ENCODE results near the gene SLC7A14. TPM values are rescaled to one million over a fixed set of nuclear protein-coding genes. Genes with fewer than 3 reads are reported as not detected.

SLC7A14 gene
- total RNA-seq, 1 experiment from 2014 or later: not detected

DNA sequence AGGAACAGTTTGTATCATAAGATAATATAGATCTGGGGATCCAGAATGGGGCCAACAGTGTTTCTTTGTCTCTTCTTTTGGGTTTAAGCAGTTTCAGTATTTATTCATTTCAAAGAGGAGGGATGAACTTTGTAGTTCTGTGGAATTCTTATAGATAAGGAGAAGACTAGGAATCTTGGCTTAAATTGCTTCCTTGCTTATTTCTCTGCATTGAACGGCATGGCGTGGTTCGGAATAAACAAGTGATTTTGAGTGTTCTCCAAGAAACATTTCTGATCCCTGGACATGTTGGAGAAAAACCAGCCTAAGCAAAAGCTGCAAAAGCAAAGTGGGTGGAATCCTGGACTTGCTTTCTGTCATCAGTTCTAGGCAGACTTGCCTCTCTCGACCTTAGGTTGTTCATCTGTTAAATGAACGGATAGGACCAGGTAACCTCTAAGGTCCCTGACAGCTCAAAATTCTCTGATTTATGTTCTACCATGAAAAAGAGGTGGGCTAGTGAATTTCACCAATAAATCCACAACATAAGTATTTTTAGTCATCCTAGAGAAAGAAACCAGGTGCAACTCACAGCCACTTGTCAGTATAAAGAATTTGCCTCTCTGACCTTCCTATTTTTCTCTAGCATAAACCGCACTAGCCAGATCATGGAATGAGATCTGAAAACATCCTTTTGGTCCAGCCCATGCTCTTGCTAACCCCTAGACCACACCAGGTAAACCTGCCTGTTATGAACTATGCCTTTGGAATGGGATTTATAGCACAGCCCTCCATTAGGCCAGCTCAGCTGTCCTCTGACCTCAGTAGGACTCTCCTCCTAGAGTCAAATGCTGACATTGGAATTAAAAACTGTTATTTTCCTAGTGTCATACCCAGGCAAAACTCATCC lies 88.4 kb downstream of the SLC7A14 start:
- DNase-seq (ENCODE audit: low spot score): no peak

DNA sequence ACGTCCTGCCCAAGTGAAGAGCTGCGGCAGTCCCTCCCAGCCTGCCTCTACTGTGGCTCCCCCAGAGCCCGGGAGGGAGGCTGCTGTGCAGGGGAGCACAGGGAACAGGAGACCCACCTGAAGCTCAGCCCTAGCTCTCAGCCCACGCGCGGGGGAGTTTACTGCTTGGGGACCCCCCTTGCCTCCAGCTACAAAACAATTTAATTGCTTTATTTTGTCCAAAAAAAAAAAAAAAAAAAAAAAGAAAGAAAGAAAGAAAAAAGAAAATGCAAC lies 89.1 kb downstream of the SLC7A14 start:
- DNase-seq (ENCODE audit: low spot score): no peak

DNA sequence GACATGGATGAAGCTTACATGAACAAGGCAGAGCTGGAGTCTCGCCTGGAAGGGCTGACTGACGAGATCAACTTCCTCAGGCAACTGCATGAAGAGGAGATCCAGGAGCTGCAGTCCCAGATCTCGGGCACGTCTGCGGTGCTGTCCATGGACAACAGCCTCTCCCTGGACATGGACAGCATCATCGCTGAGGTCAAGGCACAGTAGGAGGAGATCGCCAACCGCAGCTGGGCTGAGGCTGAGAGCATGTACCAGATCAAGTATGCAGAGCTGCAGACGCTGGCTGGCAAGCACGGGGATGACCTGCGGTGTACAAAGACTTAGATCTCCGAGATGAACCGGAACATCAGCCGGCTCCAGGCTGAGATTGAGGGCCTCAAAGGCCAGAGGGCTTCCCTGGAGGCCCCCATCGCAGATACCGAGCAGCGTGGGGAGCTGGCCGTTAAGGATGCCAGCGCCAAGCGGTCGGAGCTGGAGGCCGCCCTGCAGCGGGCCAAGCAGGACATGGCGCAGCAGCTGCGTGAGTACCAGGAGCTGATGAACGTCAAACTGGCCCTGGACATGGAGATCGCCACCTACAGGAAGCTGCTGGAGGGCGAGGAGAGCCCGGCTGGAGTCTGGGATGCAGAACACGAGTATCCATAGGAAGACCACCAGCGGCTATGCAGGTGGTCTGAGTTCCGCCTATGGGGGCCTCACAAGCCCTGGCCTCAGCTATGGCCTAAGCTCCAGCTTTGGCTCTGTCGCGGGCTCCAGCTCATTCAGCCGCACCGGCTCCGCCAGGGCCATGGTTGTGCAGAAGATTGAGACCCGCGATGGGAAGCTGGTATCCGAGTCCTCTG lies 89.6 kb downstream of the SLC7A14 start:
- no peak for DNase-seq (ENCODE audit: low spot score)

DNA sequence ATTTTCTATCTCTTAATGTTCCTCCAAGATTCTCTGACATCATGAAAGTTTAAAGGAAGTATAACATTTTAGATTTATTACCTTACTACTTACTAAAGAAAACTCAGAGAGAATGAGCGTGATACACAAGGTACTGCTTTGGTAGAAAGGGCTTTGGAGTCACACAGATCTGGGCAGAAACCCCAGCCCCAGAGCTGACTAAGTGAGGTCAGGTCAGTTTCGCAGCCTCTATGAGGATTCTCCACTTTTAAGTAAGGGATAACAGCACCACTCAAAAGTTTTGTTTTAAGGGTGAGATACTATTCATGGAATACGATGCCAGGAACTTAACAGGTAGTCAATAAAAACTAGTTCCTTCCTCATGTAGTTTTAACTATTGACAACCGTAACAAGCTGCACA lies 91.1 kb downstream of the SLC7A14 start:
- no peak for DNase-seq (ENCODE audit: low spot score)

DNA sequence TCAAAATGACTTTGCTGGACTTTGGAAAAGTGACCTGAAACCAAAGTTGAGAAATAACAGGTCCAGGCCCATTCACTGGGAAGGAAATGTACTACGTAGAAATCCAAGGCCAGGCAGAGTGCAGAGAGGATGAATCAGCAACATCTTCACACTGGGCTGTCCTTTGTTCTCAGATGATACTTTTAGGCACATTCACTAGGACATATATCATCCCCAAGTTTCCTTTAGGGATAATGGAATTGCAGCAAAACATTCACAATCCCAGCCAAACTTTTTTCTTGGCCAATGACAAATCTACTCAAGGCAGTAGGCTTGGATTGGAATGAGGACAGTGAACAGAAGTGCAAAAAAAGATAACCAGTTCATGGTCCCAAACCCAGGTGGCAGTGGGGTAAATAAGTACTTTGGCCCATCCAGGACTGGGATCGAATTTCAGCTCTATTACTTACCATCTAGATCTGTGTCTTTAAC lies 92.1 kb downstream of the SLC7A14 start:
- DNase-seq (ENCODE audit: low spot score): no peak

DNA sequence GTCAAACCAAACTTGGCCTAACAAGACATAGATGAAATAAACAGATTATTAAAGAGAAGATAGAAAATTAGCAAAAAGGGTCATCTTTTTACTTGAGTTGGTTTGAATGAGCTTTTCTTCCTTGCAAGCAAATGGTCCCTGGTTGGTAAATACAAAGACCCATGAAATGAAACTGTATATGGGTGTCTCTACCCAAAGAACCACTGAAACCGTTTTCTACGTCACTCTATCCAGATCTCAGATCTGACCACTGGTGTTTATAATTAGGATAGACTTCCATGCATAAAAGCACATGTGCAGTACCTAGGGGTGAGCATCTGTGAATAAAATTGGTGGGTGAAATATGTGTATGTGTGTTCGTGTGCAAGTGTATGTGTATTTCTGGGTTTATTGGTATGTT lies 94.0 kb downstream of the SLC7A14 start:
- DNase-seq (ENCODE audit: low spot score): no peak

DNA sequence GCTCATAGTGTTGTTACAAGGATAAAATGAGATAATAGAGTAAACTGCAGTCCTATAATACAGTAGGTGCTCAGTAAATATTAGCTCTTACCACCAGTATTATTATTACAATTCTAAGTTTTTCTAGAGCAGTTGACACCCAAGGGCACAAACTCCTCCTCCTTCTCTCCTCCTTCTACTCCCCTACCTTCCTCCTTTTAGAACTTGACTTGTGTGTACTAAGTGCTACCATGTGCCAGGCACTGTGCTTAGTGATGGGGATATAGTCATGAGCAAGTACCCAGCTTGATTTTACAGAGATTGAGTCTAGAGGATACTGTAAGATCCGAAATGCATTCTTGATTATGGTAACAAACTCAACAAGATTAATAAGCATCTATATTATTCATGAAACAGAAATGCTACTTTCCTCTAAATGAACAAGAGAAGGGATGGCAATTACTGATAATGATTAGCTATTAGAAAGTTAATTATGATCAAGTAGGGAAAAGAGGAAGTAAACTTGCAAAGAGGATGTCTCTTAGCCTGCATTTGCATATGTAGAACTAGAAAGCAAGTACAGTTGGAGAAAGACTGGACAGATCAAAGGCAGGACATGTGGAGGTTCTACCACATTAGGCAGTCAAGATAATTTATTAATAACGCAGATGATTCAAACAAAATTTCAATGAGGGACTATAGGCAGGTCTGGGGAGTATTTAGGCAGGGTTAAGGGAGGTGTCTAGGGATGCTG lies 94.9 kb downstream of the SLC7A14 start:
- DNase-seq (ENCODE audit: low spot score): no peak

DNA sequence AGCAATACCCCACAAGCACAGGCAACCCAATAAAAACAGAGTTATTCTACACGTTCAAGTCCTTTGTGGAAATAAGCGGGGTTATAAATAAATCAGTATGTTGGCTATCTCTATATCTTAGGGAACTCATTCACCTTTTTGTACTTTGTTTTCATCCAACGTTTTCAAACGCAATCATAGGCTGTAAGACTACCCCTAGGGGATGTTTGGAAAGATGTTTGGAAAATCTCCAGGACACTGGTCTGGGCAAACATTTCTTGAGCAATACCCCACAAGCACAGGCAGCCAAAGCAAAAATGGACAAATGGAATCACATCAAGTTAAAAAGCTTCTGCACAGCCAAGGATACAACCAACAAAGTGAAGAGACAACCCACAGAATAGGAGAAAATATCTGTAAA lies 97.1 kb downstream of the SLC7A14 start:
- DNase-seq (ENCODE audit: low spot score): peak; percentile 68

DNA sequence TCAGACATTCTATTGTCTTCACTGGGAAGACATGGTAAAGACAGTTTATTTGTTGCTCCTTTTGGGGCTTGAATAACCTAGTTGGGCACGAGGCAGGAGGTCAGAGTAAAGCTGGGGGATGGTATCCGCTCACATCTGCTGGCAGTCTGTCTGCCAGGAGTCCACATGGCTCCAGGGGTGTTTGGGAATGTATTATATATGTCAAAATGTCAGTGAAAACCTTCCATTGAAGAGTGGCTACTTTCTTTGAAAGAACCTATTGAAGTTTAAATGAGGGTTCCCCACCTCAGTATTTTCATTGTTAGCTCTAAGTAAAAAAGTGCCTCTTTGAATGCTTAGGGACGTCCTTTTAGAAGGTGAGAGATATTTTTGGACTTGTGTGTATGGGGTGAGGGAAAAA lies 98.8 kb downstream of the SLC7A14 start:
- DNase-seq (ENCODE audit: low spot score): no peak

DNA sequence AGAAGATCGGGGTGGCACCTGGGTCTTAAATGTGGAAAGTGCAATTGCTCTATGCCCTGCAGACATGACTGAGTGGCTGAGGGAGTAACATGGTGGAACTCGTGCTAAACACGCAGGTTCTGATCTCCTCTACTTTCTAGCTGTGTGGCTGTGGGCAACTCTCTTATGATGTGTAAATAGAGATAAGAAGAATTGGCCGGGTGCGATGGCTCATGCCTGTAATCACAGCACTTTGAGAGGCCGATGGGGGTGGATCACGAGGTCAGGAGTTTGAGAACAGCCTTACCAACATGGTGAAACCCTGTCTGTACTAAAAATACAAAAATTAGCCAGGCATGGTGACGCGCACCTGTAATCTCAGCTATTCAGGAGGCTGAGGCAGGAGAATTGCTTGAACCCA lies 99.5 kb downstream of the SLC7A14 start:
- no peak for DNase-seq (ENCODE audit: low spot score)

DNA sequence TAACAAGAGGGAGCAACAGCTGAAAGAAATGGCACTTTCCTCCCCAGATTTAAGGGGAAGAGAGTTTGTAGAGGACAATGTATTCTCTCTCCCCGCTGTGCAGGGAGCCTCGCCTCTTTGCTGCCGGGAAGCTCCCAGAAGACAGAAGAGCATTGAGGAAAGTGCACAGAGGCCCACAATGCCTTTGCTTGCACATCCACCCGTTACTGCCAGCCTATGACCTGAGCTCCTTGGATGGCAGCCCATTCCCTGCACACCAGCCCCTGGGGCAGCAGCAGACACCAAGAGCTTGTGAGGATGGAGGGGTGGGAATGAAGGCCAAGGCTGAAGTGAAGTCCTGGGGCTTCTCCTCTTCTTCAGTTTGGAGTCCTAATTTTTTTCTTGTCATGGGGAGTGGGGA lies 100.2 kb downstream of the SLC7A14 start:
- no peak for DNase-seq (ENCODE audit: low spot score)

DNA sequence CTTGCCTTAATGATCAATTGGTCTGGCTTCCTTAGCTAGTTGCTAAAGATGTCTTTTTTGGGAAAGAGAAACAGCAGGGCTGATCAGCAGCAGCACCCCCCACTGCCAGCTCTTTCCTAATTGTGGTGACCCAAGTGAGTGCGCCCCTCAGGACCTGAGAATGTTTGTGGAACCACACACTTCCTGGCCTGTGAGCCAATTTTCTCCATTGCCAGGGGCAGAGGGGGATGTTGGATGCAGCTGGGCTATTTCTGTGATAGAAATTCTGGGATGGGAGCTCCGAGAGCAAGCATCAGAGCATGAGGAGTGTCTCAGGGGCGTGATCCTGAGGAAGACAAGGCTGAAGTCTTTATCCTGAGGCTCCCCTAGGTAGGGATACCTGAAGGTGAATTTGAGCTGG lies 100.6 kb downstream of the SLC7A14 start:
- DNase-seq (ENCODE audit: low spot score): no peak

DNA sequence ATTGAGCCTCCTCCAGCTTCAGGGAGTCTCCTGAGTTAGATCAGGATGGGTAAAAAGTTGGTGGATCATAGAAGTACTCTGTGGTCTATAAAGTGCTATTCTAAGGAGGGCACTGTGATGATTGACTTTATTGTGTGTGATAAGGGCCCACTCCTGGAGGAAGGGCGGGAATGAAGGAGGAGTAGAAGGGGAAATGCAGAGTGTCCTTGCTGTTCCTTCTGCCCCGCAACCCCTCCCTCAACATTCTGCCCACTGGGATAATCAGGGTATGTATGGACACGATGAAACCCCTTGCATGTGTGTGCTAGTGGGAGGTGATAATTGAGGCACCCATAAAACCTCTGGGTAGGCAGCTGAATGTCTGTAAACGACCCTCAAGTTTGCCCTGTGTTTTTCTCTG lies 101.0 kb downstream of the SLC7A14 start:
- DNase-seq (ENCODE audit: low spot score): no peak

DNA sequence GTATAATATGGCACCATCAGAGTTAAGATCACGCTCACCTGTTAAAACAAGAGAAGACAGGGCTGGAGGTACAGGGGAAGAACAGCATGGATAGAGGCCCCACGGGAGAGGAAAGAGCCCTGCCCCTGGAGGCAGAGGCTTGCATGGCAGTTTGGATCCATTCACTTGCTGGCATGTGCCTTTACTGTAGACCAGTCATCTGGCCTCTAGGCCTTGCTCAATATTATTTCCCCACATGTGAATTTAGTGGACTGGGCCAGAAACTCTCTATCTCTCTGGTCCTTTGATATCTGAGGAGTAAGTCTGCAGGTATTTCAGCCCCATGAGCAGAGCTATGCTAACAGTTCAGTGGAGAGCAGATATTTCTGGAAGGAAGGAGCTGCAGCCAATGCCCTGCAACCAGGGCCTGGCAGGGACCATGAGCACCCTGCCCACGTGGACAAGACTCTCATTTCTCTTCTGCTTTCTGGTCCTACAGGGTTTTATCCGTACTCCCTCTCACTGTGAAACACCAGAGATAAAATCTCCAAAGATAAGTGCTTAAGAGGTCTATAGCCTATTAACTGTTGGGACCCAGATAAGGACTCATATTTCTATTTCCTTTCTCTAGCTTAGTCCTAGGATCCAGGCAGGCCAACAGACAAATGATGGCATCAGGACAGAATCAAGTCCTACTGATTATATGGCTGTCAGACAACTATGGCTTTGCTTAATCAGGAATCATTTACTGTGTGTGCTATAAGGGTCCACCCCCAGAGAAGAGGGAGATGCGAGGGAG lies 102.2 kb downstream of the SLC7A14 start:
- DNase-seq (ENCODE audit: low spot score): no peak

DNA sequence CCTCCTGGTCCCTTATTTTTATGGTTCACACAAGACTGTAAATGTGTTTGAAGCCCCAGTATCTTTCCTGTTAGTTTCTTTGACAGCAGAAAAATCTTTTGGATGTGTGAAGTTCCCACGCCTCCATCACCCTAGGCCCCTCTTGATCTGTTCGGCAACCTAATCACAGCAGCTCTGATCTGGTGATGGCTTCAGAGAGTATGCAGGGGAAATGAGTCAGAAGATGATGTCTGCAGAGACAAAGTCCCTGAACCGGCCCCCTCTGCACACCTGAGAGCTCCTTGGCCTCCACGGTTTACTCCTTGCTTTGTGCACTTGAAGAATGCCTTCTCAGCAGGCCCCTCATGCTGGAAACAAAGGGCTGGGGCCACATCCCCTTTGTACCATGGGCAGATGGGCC lies 103.7 kb downstream of the SLC7A14 start:
- DNase-seq (ENCODE audit: low spot score): no peak

DNA sequence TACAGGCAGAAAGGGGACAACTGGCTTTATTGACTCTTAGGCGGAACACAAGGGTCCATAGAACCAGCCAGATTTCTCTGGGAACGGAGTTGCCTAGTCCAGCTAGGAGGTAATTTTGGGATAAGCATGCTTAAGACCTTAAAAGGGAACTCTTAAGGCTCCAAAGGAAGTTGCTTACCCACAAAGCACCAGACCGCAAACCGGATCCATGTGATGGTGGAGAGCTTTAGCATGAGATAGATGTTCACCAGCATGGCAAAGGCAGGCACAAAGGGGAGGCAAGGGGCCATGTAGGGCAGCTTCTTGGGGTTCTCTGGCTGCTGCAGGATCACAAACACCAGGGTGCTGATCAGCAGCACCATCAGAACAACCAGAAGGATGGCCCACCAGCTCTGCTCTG lies 105.8 kb downstream of the SLC7A14 start:
- DNase-seq (ENCODE audit: low spot score): no peak

DNA sequence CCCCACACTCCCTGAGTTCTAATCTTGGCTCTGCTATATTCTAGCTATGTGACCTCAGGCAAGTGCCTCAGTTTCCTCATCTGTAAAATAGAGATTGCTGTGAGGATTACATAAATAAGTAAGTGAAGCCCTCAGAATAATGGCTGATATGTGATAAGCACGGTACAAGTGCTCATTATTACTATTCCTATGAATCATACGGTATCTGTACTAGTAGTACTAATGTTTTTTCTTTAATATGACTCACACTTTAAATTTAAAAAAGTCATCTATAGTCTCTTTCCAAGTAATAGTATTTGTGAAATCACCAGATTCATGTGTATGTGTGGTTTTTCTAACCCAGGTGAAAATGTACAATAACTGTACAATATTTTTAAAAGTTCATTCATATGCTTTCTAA lies 108.5 kb downstream of the SLC7A14 start:
- DNase-seq (ENCODE audit: low spot score): no peak

DNA sequence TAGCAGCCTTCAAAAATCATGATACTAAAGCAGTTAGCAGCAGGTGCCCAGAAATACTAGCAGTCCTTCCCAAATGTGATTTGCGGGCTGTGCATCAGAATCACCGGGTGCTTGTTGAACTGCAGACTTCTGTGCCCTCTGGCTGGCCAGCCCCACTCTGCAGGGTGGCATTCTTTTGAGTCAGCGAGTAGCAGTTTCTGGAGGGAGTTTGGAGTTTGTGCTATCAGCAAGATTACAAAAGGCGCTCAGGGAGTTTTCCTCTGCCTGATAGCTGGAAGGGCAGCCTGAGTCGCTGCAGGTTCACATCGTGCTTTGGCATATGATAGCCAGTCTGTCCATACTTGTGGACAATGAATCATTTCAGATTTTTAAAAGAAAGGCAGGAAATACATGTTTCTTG lies 109.6 kb downstream of the SLC7A14 start:
- no peak for DNase-seq (ENCODE audit: low spot score)

DNA sequence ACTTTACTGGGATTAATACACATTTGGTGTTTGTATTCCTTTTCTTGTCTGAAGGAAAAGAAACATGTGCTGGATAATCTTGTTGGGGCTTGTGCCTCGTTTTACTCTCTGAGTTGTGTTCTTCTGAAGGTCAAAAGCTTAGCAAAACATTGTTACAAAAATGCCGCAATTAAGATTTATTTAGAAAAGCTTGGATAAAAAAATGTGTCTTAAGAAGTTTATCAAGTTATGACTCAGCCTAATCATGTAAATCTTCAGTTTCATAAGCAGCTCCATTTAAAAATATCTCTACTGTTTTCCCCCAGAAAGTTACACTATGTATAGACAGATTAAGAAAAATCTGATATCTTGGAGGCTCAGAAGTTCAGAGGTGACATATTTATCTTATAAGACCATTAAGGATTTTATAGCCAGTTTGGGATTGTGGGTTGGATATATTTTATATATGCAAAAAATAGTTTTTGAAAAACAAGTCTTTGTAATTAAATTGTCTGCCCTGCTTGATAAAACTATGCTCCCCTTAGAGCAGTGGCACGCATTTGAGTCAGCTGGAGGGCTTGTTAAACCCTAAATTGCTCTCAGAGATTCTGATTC lies 110.7 kb downstream of the SLC7A14 start:
- DNase-seq (ENCODE audit: low spot score): no peak

DNA sequence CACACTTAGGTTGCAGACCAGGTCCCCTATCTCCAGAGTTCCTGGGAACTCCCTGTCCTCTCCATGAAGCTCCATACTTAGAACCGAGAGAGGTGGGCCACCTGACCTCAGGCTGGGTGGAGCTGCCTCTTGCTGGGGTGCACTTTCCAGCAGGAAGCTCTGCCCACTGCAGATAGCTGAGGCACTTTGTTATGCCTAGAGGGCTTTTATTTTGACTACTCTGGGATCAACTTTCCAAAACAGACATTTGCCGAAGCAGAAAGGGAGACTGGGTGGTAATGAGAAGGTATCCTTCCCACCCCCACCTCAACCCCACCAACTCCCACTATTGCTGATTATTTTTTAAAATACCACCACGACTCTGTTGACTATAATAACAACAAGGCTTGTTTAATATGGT lies 112.5 kb downstream of the SLC7A14 start:
- DNase-seq (ENCODE audit: low spot score): no peak

DNA sequence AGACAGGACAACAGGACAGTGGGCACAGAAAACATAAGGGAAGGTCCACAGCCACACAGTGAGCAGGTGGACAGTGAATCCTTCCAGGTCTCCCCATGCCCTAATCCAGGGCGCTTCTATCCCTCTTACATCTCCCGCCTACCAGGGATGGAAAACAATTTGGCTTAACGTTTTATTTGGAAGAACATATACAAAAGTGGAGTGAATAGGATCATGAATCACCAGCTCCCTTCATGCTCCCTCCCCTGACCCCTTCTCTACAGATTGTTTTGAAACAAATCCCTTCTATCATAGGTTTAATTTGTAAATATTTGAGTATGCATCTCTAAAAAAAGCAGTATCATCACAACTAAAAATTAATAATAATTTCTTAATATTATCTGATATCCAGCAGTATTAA lies 114.7 kb downstream of the SLC7A14 start:
- no peak for DNase-seq (ENCODE audit: low spot score)
